KG1 (cell line): ENCODE data around the gene FBF1.

ENCODE experiments used
- DNase-seq: peaks from one replicate; lab custom pipeline; 2025; lab: John Stamatoyannopoulos, UW

FBF1 gene

GRCh38 chr17:75917141-75917916 is 23.5 kb downstream of the FBF1 start:
- no peak for DNase-seq

- no peak for DNase-seq
Observed at GRCh38 chr17:75915268-75915667, 25.6 kb downstream of the FBF1 start.

- DNase-seq = no peak
Observed at GRCh38 chr17:75914643-75915267, 26.1 kb downstream of the FBF1 start.

GRCh38 chr17:75913537-75914210 is 27.2 kb downstream of the FBF1 start:
- DNase-seq = no peak

GRCh38 chr17:75910699-75911098 is 30.1 kb downstream of the FBF1 start:
- no peak for DNase-seq

GRCh38 chr17:75909812-75910274 is 31.0 kb downstream of the FBF1 start:
- no peak for DNase-seq

GRCh38 chr17:75909051-75909811 is 31.6 kb downstream of the FBF1 start:
- DNase-seq = no peak

- no peak for DNase-seq
Observed at GRCh38 chr17:75908201-75908600, 32.6 kb downstream of the FBF1 start.

GRCh38 chr17:75906143-75906884 is 34.5 kb downstream of the FBF1 start:
- DNase-seq = no peak

- DNase-seq = peak; percentile 98
Observed at GRCh38 chr17:75904749-75905521, 35.9 kb downstream of the FBF1 start, which contains the start of gene MRPL38. MRPL38 (minus strand) TSS chr17:75904884; CDS start chr17:75904875, 9 bp downstream.

- DNase-seq = no peak
Observed at GRCh38 chr17:75902406-75902805, 38.4 kb downstream of the FBF1 start.

GRCh38 chr17:75901727-75902126 is 39.1 kb downstream of the FBF1 start:
- DNase-seq = no peak

- no peak for DNase-seq
Observed at GRCh38 chr17:75900691-75901533, 39.9 kb downstream of the FBF1 start.

- no peak for DNase-seq
Observed at GRCh38 chr17:75899767-75900468, 40.9 kb downstream of the FBF1 start.

GRCh38 chr17:75899353-75899752 is 41.5 kb downstream of the FBF1 start:
- no peak for DNase-seq

GRCh38 chr17:75898791-75899190 is 42.1 kb downstream of the FBF1 start:
- no peak for DNase-seq

GRCh38 chr17:75898065-75898464 is 42.8 kb downstream of the FBF1 start:
- DNase-seq = no peak

GRCh38 chr17:75897160-75898019 is 43.5 kb downstream of the FBF1 start:
- DNase-seq = no peak
